Trophoblast cell (in vitro differentiated cells and primary cell): ENCODE measurements around the gene CSPG4.
A peak's percentile ranks its signal among the peaks of the same experiment; 100 is the strongest.
"Not testable (repeated sequence)": the region's sequence is repeated elsewhere in the genome, so short reads cannot be mapped to it uniquely, and the experiment has no call there.

Experiments used
- DNase-seq, 2 donors: peaks; one replicate each; pipeline ENCODE4 v3.0.0-alpha.2; 2016
- H2AFZ ChIP-seq: 2 replicates; pipeline ENCODE4 v1.6.1; 2013; ENCODE audit warnings: low read length, moderate library complexity, mild to moderate bottlenecking; ENCODE audit not compliant: insufficient read depth, poor library complexity
- H2AK5ac ChIP-seq: 2 replicates; pipeline ENCODE4 v1.6.1; 2013; ENCODE audit warnings: mild to moderate bottlenecking, low read length
- H2BK120ac ChIP-seq: 2 replicates; pipeline ENCODE4 v1.6.1; 2013; ENCODE audit warnings: low read length, mild to moderate bottlenecking, moderate library complexity; ENCODE audit not compliant: insufficient read depth, poor library complexity
- H2BK12ac ChIP-seq: 2 replicates; pipeline ENCODE4 v1.6.1; 2013; ENCODE audit warnings: mild to moderate bottlenecking, low read length, moderate library complexity
- H2BK5ac ChIP-seq: 2 replicates; pipeline ENCODE4 v1.6.1; 2013; ENCODE audit warnings: low read length, low read depth, moderate library complexity, mild to moderate bottlenecking; ENCODE audit not compliant: poor library complexity
- H3K14ac ChIP-seq: 2 replicates; pipeline ENCODE4 v1.6.1; 2013; ENCODE audit warnings: mild to moderate bottlenecking, low read length
- H3K18ac ChIP-seq: 2 replicates; pipeline ENCODE4 v1.6.1; 2013; ENCODE audit warnings: mild to moderate bottlenecking, low read length
- H3K23ac ChIP-seq: 2 replicates; pipeline ENCODE4 v1.6.1; 2013; ENCODE audit warnings: low read length
- H3K27ac ChIP-seq: 2 replicates; pipeline ENCODE4 v1.5.1; 2013; ENCODE audit warnings: low read depth, mild to moderate bottlenecking, inconsistent platforms, low read length, moderate library complexity
- H3K27me3 ChIP-seq: 2 replicates; pipeline ENCODE4 v1.6.1; 2013; ENCODE audit warnings: inconsistent platforms, mild to moderate bottlenecking, low read length, moderate library complexity; ENCODE audit not compliant: insufficient read depth
- H3K36me3 ChIP-seq, 2 experiments: 1 replicate in 1 of 2; 2 replicates in 1 of 2; pipeline ENCODE4 v1.6.1; 2013; ENCODE audit warnings: low read length in 2 of 2, mild to moderate bottlenecking in 2 of 2, moderate library complexity in 1 of 2; ENCODE audit not compliant: insufficient read depth in 2 of 2, control insufficient read depth in 1 of 2
- H3K4ac ChIP-seq: 2 replicates; pipeline ENCODE4 v1.6.1; 2013; ENCODE audit warnings: low read depth, mild to moderate bottlenecking, low read length, moderate library complexity
- H3K4me1 ChIP-seq, 2 experiments: 1 replicate in 1 of 2; 2 replicates in 1 of 2; pipeline ENCODE4 v1.6.1; 2013; ENCODE audit warnings: low read length in 2 of 2, mild to moderate bottlenecking in 2 of 2, moderate library complexity in 1 of 2; ENCODE audit not compliant: insufficient read depth in 2 of 2, control insufficient read depth in 1 of 2
- H3K4me2 ChIP-seq: 2 replicates; pipeline ENCODE4 v1.6.1; 2013; ENCODE audit warnings: inconsistent platforms, mild to moderate bottlenecking, low read length, moderate library complexity
- H3K4me3 ChIP-seq: 2 replicates; pipeline ENCODE4 v1.5.1; 2013; ENCODE audit warnings: mild to moderate bottlenecking, low read depth, low read length, inconsistent platforms
- H3K79me1 ChIP-seq: one replicate; pipeline ENCODE4 v1.6.1; 2013; ENCODE audit warnings: low read length
- H3K79me2 ChIP-seq: 2 replicates; pipeline ENCODE4 v1.6.1; 2013; ENCODE audit warnings: low read length, mild to moderate bottlenecking; ENCODE audit not compliant: control insufficient read depth, insufficient read depth, poor library complexity
- H3K9ac ChIP-seq: 2 replicates; pipeline ENCODE4 v1.6.1; 2013; ENCODE audit warnings: mild to moderate bottlenecking, low read length
- H3K9me3 ChIP-seq: 2 replicates; pipeline ENCODE4 v1.6.1; 2013; ENCODE audit warnings: low read depth, mild to moderate bottlenecking, control low read depth, inconsistent platforms, low read length; ENCODE audit not compliant: insufficient read depth
- H4K12ac ChIP-seq: 2 replicates; pipeline ENCODE4 v1.6.1; 2013; ENCODE audit warnings: low read depth, mild to moderate bottlenecking, low read length, moderate library complexity
- H4K8ac ChIP-seq: 2 replicates; pipeline ENCODE4 v1.6.1; 2013; ENCODE audit warnings: low read depth, mild to moderate bottlenecking, low read length, moderate library complexity
- H4K91ac ChIP-seq: one replicate; pipeline ENCODE4 v1.6.1; 2013; ENCODE audit warnings: low read depth, mild to moderate bottlenecking, low read length, moderate library complexity
- WGBS: extraction: QIAGEN DNeasy Blood & Tissue Kit; methylation state at CpG from one replicate; pipeline ENCODE4 v1.1.7; 2013; ENCODE audit warnings: missing lambda C conversion rate; ENCODE audit not compliant: insufficient read length, insufficient coverage; ENCODE audit errors: extremely low coverage; 5-methylcytosine and 5-hydroxymethylcytosine counted together

CSPG4 gene

DNA sequence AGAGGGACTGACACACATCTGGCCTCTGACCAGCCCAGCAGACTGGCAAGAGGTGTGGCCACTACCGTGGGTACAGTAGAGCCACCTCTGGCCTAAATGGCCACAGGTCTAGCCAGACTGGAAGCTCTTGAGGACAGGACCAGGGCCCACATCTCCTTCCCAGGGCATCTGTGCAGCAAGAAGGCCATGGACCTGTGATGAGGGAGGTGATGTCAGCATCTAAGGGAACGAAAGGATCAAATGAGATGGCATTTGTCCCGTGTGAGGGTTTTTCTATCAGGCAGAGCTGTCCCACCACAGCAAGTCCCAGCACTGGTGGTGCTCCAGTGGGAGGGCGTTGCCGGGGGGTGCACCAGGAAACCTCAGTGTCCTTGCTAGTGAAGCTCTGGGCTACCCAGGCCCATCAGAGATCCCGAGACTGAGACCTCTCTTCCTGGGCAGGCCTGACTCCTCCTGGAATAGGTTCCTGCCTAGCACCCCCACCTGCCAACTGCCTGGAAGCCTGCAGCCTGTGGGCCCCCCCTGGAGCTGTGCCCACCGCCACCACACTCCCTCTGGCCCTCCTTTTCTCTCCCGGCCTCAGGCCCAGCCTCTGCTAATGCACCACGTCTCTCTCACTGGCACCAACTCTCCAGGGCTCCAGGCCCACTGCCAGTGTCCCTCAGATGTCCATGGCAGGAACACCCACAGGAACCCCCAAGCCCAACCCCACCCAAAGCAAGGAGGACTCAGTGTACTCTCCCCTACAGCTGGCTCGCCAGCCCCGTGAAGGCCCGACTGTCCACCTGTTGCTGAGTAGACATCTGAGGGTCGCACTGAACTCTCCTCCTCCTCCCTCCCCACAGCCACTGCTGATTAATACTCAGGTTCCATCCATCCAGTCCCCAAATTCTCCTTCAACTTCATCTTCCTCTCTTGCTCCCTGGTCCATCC, 11.3 kb downstream of the CSPG4 start:
- H3K4me2 ChIP-seq, H2AFZ ChIP-seq, H3K79me1 ChIP-seq, H3K4ac ChIP-seq, DNase-seq, H3K79me2 ChIP-seq, H3K14ac ChIP-seq, H4K12ac ChIP-seq, H2BK12ac ChIP-seq, H4K8ac ChIP-seq, H4K91ac ChIP-seq, H2AK5ac ChIP-seq, H3K36me3 ChIP-seq, H3K23ac ChIP-seq, H3K9me3 ChIP-seq, H3K4me3 ChIP-seq, H3K9ac ChIP-seq, H2BK5ac ChIP-seq, H3K18ac ChIP-seq, H2BK120ac ChIP-seq, H3K27ac ChIP-seq, H3K27me3 ChIP-seq: not testable (repeated sequence)
- peaks cover 9 to 13% of the 10 kb centered on the region in 2 experiments for H3K4me1 ChIP-seq
- WGBS, result no CpG with 5 or more reads among the region's 13 CpGs

DNA sequence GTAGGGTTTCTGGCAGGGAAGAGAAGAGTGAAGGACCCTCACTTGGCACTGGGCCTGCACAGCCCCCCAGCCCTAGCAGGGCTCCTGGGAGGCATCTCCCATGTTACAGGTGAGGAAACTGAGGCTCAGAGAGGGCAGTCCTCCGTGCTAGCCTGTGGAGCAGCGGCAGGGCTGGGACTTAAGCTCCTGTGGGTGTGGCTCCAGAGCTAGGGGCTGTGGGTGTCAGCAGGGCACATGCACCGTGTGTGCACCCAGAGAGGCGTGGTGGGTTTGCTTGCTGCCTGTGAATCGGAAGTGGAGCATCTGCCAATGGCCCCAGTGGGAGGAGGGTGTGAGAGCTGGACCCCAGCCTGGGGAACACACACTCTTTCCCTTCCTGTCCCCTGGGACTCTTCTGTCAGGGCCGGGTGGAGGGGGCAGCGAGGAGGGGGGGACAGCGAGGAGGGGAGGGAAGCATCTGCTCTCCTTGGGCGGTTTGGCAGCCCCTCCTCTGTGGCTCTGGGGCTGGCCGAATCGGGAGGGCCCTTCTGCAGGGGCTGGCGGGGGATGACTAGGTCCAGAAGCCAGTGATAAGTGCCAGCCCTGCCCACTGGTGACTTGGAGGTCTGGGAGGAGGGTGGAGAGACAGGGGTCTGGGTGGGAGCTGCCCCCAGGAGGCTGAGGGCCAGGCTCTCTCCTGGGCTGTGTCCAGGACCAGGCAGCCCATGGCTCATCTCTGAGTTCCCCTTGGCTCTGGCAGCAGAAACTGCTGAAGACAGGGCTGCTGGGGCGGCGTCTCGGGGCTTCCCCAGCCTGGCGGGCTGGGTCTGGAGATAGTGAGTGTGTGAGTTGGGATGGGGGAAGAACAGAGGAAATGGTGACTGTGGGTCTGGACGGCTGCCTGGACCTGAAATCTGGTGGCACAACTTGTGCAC, 12.4 kb downstream of the CSPG4 start:
- H3K9ac ChIP-seq, H4K8ac ChIP-seq, H2AK5ac ChIP-seq, H3K27ac ChIP-seq, H3K4ac ChIP-seq, H3K4me2 ChIP-seq, H3K18ac ChIP-seq, H4K12ac ChIP-seq, H2BK120ac ChIP-seq, H3K36me3 ChIP-seq, H2BK12ac ChIP-seq, H3K79me1 ChIP-seq, H4K91ac ChIP-seq, H3K4me3 ChIP-seq, H3K9me3 ChIP-seq, H3K79me2 ChIP-seq, H3K27me3 ChIP-seq, H2AFZ ChIP-seq, H3K14ac ChIP-seq, H3K23ac ChIP-seq, H2BK5ac ChIP-seq: not testable (repeated sequence)
- no CpG with 5 or more reads among the region's 17 CpGs for WGBS
- peaks cover 11 to 15% of the 10 kb centered on the region in 2 experiments for H3K4me1 ChIP-seq
- peak; percentile 23 to 42 for DNase-seq

DNA sequence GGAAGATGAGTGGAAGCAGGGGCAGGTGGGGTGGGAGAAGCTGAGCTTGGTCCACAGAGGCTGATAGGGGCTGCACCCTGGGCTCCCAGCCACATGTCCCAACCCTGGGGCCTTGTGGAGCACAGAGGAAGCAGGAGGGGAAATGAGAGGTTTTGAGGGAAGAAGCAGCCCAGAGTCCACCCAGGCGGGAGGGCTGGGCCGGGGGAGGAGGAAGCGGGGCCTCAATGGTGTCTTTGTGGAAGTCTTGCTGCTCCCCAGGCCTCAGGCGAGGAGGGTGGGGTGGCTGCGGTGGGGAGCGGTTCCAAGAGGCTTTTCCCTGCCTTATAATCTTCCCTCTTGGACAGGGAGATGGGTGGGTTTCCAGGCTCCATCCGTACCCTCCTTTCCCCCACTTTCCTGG, 13.1 kb downstream of the CSPG4 start:
- H3K4me3 ChIP-seq, H3K27me3 ChIP-seq, H3K36me3 ChIP-seq, H3K9ac ChIP-seq, H3K18ac ChIP-seq, H3K79me1 ChIP-seq, H3K4me2 ChIP-seq, H2AFZ ChIP-seq, H3K27ac ChIP-seq, H2BK12ac ChIP-seq, H2BK120ac ChIP-seq, H2AK5ac ChIP-seq, H3K4ac ChIP-seq, H3K14ac ChIP-seq, H3K79me2 ChIP-seq, H4K12ac ChIP-seq, H3K23ac ChIP-seq, H3K9me3 ChIP-seq, H4K8ac ChIP-seq, DNase-seq, H2BK5ac ChIP-seq, H4K91ac ChIP-seq: not testable (repeated sequence)
- peaks cover 17 to 22% of the 10 kb centered on the region in 2 experiments for H3K4me1 ChIP-seq
- WGBS, result no CpG with 5 or more reads among the region's 7 CpGs

DNA sequence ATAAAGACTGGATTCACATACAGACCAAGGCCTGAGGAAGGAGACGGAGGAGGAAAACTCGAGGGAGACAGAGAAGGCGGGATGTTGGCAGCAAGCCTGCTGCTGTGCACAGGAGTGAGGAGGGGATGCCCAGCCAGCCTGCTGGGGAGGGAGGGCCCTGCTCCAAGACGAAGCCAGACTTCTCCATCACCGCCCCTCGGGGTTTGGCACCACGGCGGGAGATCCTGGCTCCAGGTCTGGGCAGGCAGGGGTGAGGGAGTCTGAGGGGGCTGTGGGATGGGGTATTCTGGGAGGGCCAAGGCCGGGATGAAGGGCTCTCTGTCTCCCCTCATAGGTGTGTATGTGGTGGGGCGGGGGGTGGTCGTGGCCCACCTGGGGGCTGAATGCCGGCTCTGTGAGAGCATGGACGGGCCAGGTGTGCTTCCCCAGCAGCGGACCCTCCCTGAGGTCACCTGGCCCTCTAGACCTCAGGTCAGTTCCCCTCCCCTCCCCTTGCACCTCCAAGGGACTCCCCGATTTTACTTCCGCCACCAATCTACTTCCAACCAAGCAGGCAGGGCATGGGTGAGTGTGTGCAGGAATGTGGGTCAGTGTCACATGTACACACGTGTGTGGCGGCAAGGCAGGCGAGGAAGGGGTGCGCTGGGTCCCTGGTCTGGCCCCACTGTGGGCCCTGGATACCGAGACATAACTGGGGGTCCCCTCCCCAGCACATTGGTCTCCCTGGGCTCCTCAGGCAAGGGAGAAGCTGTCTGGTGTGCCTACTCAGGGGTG, 14.5 kb downstream of the CSPG4 start:
- not testable (repeated sequence) for H3K4ac ChIP-seq, H2BK5ac ChIP-seq, H4K8ac ChIP-seq, H3K27me3 ChIP-seq, H3K4me2 ChIP-seq, H2BK12ac ChIP-seq, H3K9me3 ChIP-seq, H2AFZ ChIP-seq, H3K27ac ChIP-seq, H4K91ac ChIP-seq, H3K14ac ChIP-seq, H2AK5ac ChIP-seq, H3K36me3 ChIP-seq, H3K79me2 ChIP-seq, H4K12ac ChIP-seq, H2BK120ac ChIP-seq, H3K23ac ChIP-seq, H3K9ac ChIP-seq, H3K18ac ChIP-seq, H3K4me3 ChIP-seq, DNase-seq
- peaks cover 26 to 33% of the 10 kb centered on the region in 2 experiments for H3K4me1 ChIP-seq
- H3K79me1 ChIP-seq, result peaks cover 16% of the 10 kb centered on the region
- WGBS, result no CpG with 5 or more reads among the region's 21 CpGs
